ENCODE results near the gene MARVELD2.
"Not testable (repeated sequence)": the region's sequence is repeated elsewhere in the genome, so short reads cannot be mapped to it uniquely, and the experiment has no call there.

The MARVELD2 gene

DNA sequence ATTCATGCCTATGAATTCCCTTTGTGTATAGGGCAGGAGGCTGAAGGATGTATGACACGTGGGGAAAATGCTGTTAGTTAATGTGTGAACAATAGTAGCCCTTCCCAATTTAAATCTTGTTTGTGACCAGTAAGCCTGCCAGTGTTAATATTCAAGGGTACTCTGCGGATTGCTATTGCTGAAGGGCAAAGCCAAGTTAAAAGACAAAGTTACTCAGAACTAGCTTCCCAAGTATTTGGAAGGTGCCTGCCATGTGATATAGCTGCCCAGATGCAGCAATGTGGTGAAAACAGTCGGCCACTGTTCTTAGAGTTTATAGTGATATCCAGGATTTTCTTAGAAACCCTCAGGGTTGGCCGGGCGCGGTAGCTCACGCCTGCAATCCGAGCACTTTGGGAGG is 34.6 kb downstream of the MARVELD2 start:
- no peak for DNase-seq (ENCODE audit: low spot score)

- peak; percentile 56 for DNase-seq (ENCODE audit: low spot score)
Observed at GRCh38 chr5:69450116-69450515, 35.2 kb downstream of the MARVELD2 start.

DNA sequence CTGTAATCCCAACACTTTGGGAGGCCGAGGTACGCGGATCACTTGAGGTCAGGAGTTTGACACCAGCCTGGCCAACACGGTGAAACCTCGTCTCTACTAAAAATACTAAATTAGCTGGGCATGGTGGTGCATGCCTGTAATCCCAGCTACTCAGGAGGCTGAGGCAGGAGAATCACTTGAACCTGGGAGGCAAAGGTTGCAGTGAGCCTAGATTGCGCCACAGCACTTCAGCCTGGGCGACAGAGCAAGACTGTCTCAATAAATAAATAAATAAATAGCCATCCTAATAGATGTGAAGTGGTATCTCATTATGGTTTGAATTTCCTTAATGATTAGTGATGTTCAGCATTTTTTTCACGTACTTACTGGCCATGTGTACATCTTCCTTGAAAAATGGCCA is 35.6 kb downstream of the MARVELD2 start:
- not testable (repeated sequence) for DNase-seq (ENCODE audit: low spot score)

GRCh38 chr5:69451941-69452647 is 37.2 kb downstream of the MARVELD2 start:
- no peak for DNase-seq (ENCODE audit: low spot score)

DNA sequence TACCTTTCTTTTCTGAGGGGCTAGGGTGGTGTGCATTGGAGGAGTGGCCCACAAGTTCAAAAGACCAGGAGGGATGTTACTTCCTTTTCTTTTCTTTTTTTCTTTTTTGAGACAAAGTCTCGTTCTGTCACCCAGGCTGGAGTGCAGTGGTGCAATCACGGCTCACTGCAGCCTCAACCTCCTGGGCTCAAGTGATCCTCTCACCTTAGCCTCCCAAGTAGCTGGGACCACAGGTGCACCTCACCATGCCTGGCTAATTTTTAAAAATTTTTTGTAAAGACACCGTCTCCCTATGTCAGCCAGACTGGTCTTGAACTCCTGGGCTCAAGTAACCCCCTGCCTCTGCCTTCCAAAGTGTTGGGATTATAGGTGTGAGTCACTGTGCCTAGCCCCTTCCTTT is 38.6 kb downstream of the MARVELD2 start:
- not testable (repeated sequence) for DNase-seq (ENCODE audit: low spot score)

DNA sequence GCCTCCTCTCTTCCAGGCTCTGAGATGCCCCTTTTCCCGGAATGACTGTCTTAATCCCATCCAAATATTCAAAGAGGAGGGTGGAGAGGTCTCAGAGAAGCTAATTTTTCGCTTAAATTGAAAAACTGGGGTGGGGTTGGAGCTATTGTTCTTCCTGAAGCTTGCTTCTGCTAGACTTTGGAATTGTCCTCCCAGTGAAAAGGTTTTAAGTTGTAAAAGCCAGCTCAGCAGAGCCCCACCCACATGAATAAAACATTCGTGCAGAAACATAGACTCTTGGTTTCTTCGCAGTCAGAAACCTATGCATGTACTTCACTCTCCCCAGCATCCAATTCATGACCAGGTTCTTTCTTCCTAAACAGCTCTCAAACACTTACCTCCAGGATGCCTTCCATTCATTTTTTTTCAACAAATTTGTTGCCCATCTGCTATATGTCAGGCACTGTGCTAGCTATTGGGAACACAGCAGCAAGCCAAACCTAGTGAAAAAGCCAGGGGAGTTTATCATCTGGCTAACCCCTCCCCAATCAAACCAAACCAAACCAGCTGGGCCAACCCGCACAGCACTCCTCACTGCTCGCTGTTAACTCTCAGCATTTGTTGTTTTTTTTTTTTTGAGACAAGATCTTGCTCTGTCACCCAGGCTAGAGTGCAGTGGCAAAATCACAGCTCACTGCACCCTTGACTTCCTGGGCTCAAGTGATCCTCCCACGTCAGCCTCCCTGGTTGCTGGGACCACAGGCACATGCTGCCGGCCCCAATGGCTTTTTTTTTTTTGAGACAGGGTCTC is 39.7 kb downstream of the MARVELD2 start:
- DNase-seq (ENCODE audit: low spot score), result no peak

GRCh38 chr5:69455428-69455988 is 40.6 kb downstream of the MARVELD2 start:
- DNase-seq (ENCODE audit: low spot score), result not testable (repeated sequence)

DNA sequence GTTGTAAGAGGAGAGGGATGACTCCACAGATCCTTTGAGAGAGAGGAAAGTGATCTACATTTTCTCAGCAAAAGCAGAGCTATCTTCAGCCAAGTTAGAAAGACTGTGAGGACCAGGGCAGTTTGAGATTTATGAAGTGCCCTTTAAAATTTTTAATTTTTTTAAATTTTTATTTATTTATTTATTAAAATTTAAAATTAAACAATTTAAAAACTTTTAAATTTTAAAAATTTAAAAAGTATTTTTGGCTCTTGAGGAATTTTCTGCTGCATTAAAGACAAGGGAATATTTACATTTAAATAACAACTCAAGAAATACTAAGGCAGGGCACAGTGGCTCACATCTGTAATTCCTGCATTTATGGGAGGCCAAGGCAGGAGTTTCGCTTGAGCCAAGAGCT is 47.3 kb downstream of the MARVELD2 start:
- no peak for DNase-seq (ENCODE audit: low spot score)

DNA sequence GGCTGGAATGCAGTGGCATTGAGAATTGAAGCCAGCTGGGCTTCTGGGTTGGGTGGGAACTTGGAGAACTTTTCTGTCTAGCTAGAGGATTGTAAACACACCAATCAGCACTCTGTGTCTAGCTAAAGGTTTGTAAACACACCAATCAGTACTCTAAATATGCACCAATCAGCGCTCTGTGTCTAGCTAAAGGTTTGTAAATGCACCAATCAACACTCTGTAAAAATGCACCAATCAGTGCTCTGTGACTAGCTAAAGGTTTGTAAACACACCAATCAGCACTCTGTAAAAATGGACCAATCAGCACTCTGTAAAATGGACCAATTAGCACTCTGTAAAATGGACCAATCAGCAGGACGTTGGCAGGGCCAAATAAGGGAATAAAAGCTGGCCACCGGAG is 51.5 kb downstream of the MARVELD2 start:
- DNase-seq (ENCODE audit: low spot score), result not testable (repeated sequence)

DNA sequence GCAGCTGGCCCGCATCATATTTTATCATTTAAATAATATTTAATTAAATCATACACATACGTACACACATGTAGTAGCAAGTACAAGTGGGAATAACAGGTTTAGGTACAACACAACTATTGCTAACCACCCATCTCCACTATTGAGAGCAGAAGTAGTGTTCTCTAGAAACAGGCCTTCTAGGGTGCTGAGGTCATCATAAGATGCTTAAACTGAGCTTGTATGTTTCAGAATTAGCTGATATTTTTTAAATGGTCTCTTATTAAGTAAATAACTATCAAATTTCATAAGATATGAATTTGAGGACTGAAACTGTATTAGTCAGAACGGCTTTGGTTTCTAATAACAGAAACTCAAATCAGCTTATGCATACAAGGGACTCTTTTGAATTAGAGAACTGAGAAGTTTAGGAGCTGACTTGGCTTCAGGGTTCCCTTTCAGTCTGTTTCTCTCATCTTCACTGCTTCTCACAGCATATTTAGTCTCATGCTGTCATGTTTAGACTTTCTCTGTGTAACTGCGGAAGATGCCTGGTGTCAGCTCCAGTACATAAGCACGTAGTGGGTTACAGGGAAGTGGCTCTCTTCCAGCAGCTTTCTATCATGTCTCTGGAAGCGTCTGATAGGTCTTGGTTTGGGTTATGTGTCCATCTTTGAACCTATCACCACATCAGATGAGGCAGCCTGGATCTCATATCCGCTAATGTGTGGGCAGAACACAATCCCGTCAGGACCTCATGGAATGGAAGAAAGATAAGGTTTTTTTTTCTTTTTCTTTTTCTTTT is 52.7 kb downstream of the MARVELD2 start:
- DNase-seq (ENCODE audit: low spot score), result no peak

DNA sequence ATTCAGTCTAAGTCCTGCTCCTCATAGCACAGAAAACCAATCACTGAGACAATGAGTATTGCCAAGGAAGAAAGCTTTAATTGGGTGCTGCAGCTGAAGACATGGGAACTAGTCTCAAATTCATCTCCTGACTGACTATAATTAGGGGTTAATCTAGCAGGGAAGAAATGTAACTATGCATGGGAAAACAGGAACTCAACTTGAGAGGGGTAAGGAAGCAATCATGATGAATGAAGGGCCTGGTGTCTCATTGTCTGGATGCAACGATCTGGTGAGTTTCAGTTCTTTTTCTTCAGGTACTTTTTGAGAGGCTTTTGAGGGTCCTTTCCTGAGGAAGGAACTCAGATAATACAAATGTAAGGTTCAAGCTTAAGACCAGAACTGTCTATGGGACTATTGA is 53.7 kb downstream of the MARVELD2 start:
- DNase-seq (ENCODE audit: low spot score), result no peak

DNA sequence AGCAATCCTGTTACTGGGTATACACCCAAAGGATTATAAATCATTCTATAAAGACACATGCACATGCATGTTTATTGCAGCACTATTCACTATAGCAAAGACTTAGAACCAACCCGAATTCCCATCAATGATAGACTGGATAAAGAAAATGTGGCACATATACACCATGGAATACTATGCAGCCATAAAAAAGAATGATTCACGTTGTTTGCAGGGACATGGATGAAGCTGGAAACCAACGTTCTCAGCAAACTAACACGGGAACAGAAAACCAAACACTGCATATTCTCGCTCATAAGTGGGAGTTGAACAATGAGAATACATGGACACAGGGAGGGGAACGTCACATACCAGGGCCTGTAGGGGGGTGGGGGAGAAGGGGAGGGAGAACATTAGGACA is 56.6 kb downstream of the MARVELD2 start:
- not testable (repeated sequence) for DNase-seq (ENCODE audit: low spot score)

- not testable (repeated sequence) for DNase-seq (ENCODE audit: low spot score)
Observed at GRCh38 chr5:69472535-69473143, 57.7 kb downstream of the MARVELD2 start.

DNA sequence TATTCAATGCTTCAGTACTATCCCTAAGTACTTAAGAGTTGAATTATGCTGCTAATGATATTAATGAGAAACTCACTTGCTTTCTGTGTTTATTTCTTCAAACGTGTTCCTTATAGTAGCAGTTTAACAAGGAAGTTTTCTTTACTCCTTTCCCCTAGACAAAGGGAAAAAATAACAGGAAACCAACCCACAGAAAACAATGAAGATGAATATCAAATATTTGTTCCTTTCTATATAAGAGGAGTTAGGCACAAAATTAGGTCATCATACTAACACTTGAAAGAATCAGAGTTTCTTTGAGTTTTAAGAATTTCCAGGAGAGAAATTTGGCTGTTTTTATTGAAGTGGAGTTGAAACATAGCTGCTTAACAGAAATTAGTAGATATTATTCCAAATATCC is 62.3 kb downstream of the MARVELD2 start:
- no peak for DNase-seq (ENCODE audit: low spot score)

DNA sequence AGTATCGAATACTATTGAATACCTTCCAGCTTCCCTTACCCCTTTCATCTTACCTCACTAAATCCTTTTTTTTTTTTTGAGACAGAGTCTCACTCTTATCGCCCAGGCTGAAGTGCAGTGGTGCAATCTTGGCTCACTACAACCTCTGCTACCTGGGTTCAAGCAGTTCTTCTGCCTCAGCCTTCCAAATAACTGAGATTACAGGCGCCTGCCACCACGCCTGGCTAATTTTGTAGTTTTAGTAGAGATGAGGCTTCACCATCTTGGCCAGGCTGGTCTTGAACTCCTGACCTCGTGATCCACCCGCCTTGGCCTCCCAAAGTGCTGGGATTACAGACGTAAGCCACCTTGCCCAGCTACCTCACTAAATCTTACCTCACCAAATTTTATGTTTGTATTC is 63.4 kb downstream of the MARVELD2 start:
- not testable (repeated sequence) for DNase-seq (ENCODE audit: low spot score)

- DNase-seq (ENCODE audit: low spot score), result peak; percentile 59
Observed at GRCh38 chr5:69484891-69485290, 70.0 kb downstream of the MARVELD2 start.

GRCh38 chr5:69485471-69485870 is 70.6 kb downstream of the MARVELD2 start:
- no peak for DNase-seq (ENCODE audit: low spot score)

- DNase-seq (ENCODE audit: low spot score), result no peak
Observed at GRCh38 chr5:69489246-69489645, 74.3 kb downstream of the MARVELD2 start.

DNA sequence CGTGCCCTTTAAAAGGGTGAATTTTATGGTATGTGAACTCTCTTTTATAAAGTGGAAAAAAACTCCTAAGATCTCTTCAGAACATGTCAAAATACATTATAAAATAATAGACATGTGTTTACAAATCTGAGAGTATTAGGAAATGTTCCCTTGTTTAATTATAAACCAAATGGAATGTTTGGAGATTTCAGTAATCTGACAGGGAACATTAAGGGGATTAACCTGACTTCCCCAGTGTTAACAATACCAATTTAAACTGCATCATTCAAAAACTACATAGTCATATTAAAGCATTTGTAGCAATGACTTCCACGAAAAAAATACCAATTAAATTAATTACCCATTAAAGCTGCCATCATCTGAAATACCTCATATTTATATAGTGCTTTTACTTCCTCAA is 76.1 kb downstream of the MARVELD2 start:
- no peak for DNase-seq (ENCODE audit: low spot score)

DNA sequence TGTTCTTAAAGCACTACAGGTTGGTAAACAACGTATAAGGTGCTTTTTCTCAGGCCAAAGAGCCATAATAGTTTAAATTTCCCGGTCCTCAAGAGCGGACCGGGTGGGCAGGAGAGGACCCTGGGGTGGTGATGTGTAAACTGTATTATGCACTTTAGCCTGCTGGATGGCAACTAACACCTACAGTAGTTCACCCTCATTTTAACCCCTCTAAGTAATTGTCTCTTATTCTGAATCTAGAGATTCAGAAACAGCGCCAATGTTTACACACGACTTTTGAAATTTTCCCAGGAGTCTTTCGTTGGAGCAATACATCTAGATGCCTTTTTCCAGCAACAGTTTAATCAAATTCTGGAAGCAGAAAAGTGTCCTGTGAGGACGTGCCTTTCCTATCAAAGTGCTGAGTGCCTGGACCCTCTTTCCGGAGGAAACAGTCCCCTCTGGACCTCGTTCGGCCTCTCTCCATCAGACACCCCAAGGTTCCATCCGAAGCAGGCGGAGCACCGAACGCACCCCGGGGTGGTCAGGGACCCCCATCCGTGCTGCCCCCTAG is 77.0 kb downstream of the MARVELD2 start:
- no peak for DNase-seq (ENCODE audit: low spot score)

GRCh38 chr5:69492391-69492922 is 77.5 kb downstream of the MARVELD2 start, which contains the start of gene OCLN:
Gene OCLN (plus strand): TSS chr5:69492790. CDS start chr5:69504245, 11,455 bp downstream.
- peak; percentile 23 for DNase-seq (ENCODE audit: low spot score)
